22Rv1 (cell line): ENCODE measurements around the gene COL4A1.

ENCODE experiments used
- ZFX ChIP-seq: fragments of 450-650 bp; IDR thresholded peaks from 2 replicates; pipeline ENCODE4 v1.6.1; 2017; ENCODE audit warnings: antibody characterized with exemption, borderline replicate concordance
- TF ChIP-seq, protein P1 (sequence below): fragments of 450-650 bp; IDR thresholded peaks from 2 replicates; pipeline ENCODE4 v1.5.1; 2017; ENCODE audit warnings: mild to moderate bottlenecking

DNA sequence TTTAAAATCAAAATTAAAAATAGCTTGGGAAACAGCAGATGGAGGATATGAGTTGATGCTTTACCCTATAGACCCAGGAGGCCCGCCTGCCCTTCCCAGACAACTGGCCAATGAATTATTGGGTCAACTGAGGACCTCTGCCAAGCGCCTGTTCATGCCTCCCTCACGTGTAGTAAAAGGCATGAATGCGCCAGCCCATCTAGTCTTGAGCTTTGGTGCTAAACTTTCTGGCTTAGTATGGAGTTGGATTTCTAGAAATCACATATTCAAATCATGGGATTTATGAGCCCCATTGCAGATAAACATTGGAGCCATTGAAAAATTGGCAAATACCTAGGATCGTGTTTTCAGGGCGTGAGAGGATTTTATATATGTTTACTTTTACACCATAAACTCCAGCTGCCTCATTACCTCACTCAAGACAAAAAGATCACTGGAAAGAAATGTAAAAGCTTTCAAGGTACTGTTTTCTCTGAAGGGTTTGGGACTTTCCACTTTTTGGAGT, 47.2 kb upstream of the COL4A1 start:
- TF ChIP-seq, protein P1, sequence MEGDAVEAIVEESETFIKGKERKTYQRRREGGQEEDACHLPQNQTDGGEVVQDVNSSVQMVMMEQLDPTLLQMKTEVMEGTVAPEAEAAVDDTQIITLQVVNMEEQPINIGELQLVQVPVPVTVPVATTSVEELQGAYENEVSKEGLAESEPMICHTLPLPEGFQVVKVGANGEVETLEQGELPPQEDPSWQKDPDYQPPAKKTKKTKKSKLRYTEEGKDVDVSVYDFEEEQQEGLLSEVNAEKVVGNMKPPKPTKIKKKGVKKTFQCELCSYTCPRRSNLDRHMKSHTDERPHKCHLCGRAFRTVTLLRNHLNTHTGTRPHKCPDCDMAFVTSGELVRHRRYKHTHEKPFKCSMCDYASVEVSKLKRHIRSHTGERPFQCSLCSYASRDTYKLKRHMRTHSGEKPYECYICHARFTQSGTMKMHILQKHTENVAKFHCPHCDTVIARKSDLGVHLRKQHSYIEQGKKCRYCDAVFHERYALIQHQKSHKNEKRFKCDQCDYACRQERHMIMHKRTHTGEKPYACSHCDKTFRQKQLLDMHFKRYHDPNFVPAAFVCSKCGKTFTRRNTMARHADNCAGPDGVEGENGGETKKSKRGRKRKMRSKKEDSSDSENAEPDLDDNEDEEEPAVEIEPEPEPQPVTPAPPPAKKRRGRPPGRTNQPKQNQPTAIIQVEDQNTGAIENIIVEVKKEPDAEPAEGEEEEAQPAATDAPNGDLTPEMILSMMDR = no peak
- no peak for TF ChIP-seq ZFX
